Amniotic epithelial cell (primary cell): ENCODE measurements around the gene GAGE13.
"Not testable (repeated sequence)": the region's sequence is repeated elsewhere in the genome, so short reads cannot be mapped to it uniquely, and the experiment has no call there.

ENCODE experiments used
- DNase-seq: peaks from one replicate; pipeline ENCODE4 v3.0.0-alpha.2; 2010; ENCODE audit warnings: low read depth

The GAGE13 gene

DNA sequence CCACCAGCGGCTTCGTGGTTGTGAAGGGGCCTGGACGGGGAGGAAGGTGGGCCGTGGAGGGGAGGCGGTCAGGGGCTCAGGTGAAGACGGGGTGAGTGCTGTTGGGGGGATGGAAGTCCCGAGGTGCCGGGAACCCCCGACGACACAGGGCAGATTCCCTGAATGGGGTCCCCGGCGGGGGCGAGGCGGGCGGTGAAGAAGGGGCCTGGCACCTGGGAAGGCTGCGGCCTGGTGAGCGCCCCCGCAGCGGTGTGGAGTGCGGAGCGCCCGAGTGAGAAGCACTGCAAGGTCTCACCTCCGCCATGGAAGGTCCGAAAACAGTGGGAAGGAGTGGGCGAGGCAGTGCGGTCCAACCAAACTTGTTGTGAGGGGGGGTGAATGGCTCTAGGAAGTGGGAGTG is 459 bp downstream of the GAGE13 start:
- not testable (repeated sequence) for DNase-seq

DNA sequence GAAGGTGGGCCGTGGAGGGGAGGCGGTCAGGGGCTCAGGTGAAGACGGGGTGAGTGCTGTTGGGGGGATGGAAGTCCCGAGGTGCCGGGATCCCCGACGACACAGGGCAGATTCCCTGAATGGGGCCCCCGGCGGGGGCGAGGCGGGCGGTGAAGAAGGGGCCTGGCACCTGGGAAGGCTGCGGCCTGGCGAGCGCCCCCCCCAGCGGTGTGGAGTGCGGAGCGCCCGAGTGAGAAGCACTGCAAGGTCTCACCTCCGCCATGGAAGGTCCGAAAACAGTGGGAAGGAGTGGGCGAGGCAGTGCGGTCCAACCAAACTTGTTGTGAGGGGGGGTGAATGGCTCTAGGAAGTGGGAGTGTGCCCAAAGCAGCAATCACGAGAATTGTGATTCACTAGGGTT is 10.1 kb downstream of the GAGE13 start:
- not testable (repeated sequence) for DNase-seq

DNA sequence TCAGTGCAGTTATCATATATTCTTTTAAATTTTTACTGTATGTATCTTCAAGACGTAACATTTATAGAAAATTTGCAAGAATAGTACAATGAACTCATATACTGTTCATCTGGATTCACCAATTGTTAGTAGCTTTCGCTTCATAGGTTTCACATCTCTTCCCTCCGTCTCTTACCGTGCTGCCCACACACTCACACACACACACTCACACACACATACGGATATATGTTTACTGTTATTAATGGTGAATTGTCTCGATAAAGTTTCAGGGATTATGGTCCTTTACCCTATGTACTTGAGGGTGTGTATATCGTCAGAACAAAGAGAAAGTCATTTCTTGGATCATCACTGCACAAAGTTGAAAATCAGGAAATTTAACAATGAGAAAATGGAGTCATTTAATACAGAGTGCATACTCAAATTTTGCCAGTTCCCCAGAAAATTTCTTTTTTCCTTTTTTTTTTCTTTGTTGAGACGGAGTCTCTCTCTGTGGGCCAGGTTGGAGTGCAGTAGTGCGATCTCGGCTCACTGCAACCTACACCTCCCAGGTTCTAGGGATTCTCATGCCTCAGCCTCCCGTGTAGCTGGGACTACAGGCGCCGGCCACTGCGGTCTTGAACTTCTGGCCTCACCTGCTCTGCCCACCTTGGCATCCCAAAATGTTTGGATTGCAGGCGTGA is 13.3 kb downstream of the GAGE13 start:
- not testable (repeated sequence) for DNase-seq

GRCh38 chrX:49345402-49345801 is 14.0 kb downstream of the GAGE13 start:
- DNase-seq = not testable (repeated sequence)

GRCh38 chrX:49346150-49346549 is 14.8 kb downstream of the GAGE13 start:
- not testable (repeated sequence) for DNase-seq
